H9 (cell line): Measurements from ENCODE around the gene LMNTD1. TPM values are rescaled to one million over a fixed set of nuclear protein-coding genes. Genes with fewer than 3 reads are reported as not detected.

Experiments
- DNase-seq: peaks from one replicate; pipeline ENCODE4 v3.0.0-alpha.2; 2017
- H2AFZ ChIP-seq: one replicate; pipeline ENCODE4 v1.6.1; 2013; ENCODE audit warnings: mild to moderate bottlenecking, low read length, control low read depth, moderate library complexity
- H2AK5ac ChIP-seq: 2 replicates; pipeline ENCODE4 v1.6.1; 2013; ENCODE audit warnings: low read length, control low read depth, mixed read lengths; ENCODE audit not compliant: insufficient read length
- H2BK120ac ChIP-seq: one replicate; pipeline ENCODE4 v1.6.1; 2013; ENCODE audit warnings: low read depth, mild to moderate bottlenecking, low read length, control low read depth, inconsistent platforms; ENCODE audit not compliant: poor library complexity, severe bottlenecking
- H2BK12ac ChIP-seq: 2 replicates; pipeline ENCODE4 v1.6.1; 2013; ENCODE audit warnings: low read length, control low read depth, mixed read lengths, low read depth; ENCODE audit not compliant: insufficient read length
- H2BK15ac ChIP-seq: 2 replicates; pipeline ENCODE4 v1.6.1; 2013; ENCODE audit warnings: low read depth, low read length, control low read depth
- H2BK20ac ChIP-seq: one replicate; pipeline ENCODE4 v1.6.1; 2013; ENCODE audit warnings: low read depth, mild to moderate bottlenecking, low read length, control low read depth, inconsistent platforms; ENCODE audit not compliant: poor library complexity, severe bottlenecking
- H2BK5ac ChIP-seq: 2 replicates; pipeline ENCODE4 v1.6.1; 2013; ENCODE audit warnings: low read length, control low read depth, mixed read lengths; ENCODE audit not compliant: insufficient read length
- H3K14ac ChIP-seq: 2 replicates; pipeline ENCODE4 v1.6.1; 2013; ENCODE audit warnings: low read length, control low read depth; ENCODE audit not compliant: insufficient read depth
- H3K18ac ChIP-seq: 2 replicates; pipeline ENCODE4 v1.6.1; 2013; ENCODE audit warnings: low read depth, mild to moderate bottlenecking, mixed read lengths, low read length, control low read depth; ENCODE audit not compliant: insufficient read length
- H3K23ac ChIP-seq: 2 replicates; pipeline ENCODE4 v1.6.1; 2013; ENCODE audit warnings: low read length, control low read depth, mixed read lengths, low read depth; ENCODE audit not compliant: insufficient read length
- H3K23me2 ChIP-seq: 2 replicates; pipeline ENCODE4 v1.6.1; 2013; ENCODE audit warnings: low read depth, mild to moderate bottlenecking, mixed read lengths, low read length, control low read depth; ENCODE audit not compliant: insufficient read length, poor library complexity, severe bottlenecking
- H3K27ac ChIP-seq: 2 replicates; pipeline ENCODE4 v1.5.1; 2013; ENCODE audit warnings: low read length, control low read depth, mixed read lengths, low read depth; ENCODE audit not compliant: insufficient read length
- H3K27me3 ChIP-seq: 2 replicates; pipeline ENCODE4 v1.6.1; 2013; ENCODE audit warnings: low read length, control low read depth, inconsistent platforms; ENCODE audit not compliant: insufficient read depth
- H3K4ac ChIP-seq: 2 replicates; pipeline ENCODE4 v1.6.1; 2013; ENCODE audit warnings: low read depth, mild to moderate bottlenecking, control low read depth, inconsistent platforms, low read length, moderate library complexity
- H3K4me1 ChIP-seq: 2 replicates; pipeline ENCODE4 v1.6.1; 2013; ENCODE audit warnings: low read length, control low read depth, inconsistent platforms; ENCODE audit not compliant: insufficient read depth
- H3K4me2 ChIP-seq: 2 replicates; pipeline ENCODE4 v1.6.1; 2013; ENCODE audit warnings: low read length, control low read depth, mixed read lengths; ENCODE audit not compliant: insufficient read length, insufficient read depth
- H3K56ac ChIP-seq: 2 replicates; pipeline ENCODE4 v1.6.1; 2013; ENCODE audit warnings: low read depth, mild to moderate bottlenecking, mixed read lengths, low read length, control low read depth; ENCODE audit not compliant: insufficient read length
- H3K79me1 ChIP-seq: 2 replicates; pipeline ENCODE4 v1.6.1; 2013; ENCODE audit warnings: low read depth, mild to moderate bottlenecking, moderate library complexity, low read length, control low read depth, inconsistent platforms; ENCODE audit not compliant: insufficient read depth, poor library complexity, severe bottlenecking
- H3K79me2 ChIP-seq: 2 replicates; pipeline ENCODE4 v1.6.1; 2013; ENCODE audit warnings: low read length, control low read depth, inconsistent platforms; ENCODE audit not compliant: insufficient read depth
- H3K9ac ChIP-seq: 2 replicates; pipeline ENCODE4 v1.6.1; 2013; ENCODE audit warnings: low read length, control low read depth, mixed read lengths; ENCODE audit not compliant: insufficient read length; ENCODE audit errors: extremely low read depth
- H3K9me3 ChIP-seq: one replicate; pipeline ENCODE4 v1.6.1; 2013; ENCODE audit warnings: low read depth, low read length, inconsistent platforms; ENCODE audit not compliant: control insufficient read depth
- H3T11ph ChIP-seq: one replicate; pipeline ENCODE4 v1.6.1; 2013; ENCODE audit warnings: mild to moderate bottlenecking, low read length, control low read depth, inconsistent platforms
- H4K20me1 ChIP-seq: one replicate; pipeline ENCODE4 v1.6.1; 2013; ENCODE audit not compliant: control insufficient read depth, insufficient read length, insufficient read depth
- H4K5ac ChIP-seq: 2 replicates; pipeline ENCODE4 v1.6.1; 2013; ENCODE audit warnings: low read depth, mild to moderate bottlenecking, mixed read lengths, low read length, control low read depth; ENCODE audit not compliant: insufficient read length
- H4K8ac ChIP-seq: replicated peaks from 2 replicates; pipeline ENCODE4 v1.6.1; 2013; ENCODE audit warnings: low read length, control low read depth, mixed read lengths, low read depth; ENCODE audit not compliant: insufficient read length
- H4K91ac ChIP-seq: 2 replicates; pipeline ENCODE4 v1.6.1; 2013; ENCODE audit warnings: low read depth, mild to moderate bottlenecking, moderate library complexity, mixed read lengths, low read length, control low read depth; ENCODE audit not compliant: insufficient read length
- H3K27ac Mint-ChIP-seq, 3 experiments: 2 replicates in 2 of 3; 3 replicates in 1 of 3; pipeline ENCODE4 v1.8.0; 2020 to 2021; ENCODE audit warnings: mixed read lengths in 3 of 3, mild to moderate bottlenecking in 1 of 3, moderate library complexity in 1 of 3
- H3K27me3 Mint-ChIP-seq: 2 replicates; pipeline ENCODE4 v1.8.0; 2021; ENCODE audit warnings: low read depth, mild to moderate bottlenecking, moderate library complexity, mixed read lengths
- H3K36me3 Mint-ChIP-seq, 3 experiments: 2 replicates in 2 of 3; 3 replicates in 1 of 3; pipeline ENCODE4 v1.8.0; 2020 to 2021; ENCODE audit warnings: low read depth in 3 of 3, mixed read lengths in 3 of 3; ENCODE audit not compliant: insufficient read depth in 1 of 3
- H3K4me1 Mint-ChIP-seq, 2 experiments: 2 replicates each; pipeline ENCODE4 v1.8.0; 2020; ENCODE audit warnings: mixed read lengths in 2 of 2
- H3K4me3 Mint-ChIP-seq, 2 experiments: 2 replicates in 1 of 2; 3 replicates in 1 of 2; pipeline ENCODE4 v1.8.0; 2020 to 2021; ENCODE audit warnings: mild to moderate bottlenecking in 2 of 2, mixed read lengths in 2 of 2, moderate library complexity in 1 of 2
- H3K9me3 Mint-ChIP-seq, 2 experiments: 2 replicates in 1 of 2; 3 replicates in 1 of 2; pipeline ENCODE4 v1.8.0; 2020; ENCODE audit warnings: mild to moderate bottlenecking in 2 of 2, mixed read lengths in 2 of 2, moderate library complexity in 1 of 2
- WGBS: extraction: QIAGEN DNeasy Blood & Tissue Kit; methylation state at CpG from one replicate; pipeline ENCODE4 v1.1.7; 2013; ENCODE audit warnings: missing lambda C conversion rate, low lambda C conversion rate, mixed read lengths; ENCODE audit not compliant: insufficient read length; ENCODE audit errors: extremely low coverage; 5-methylcytosine and 5-hydroxymethylcytosine counted together
- total RNA-seq: library from RNA; stranded (reverse); gene quantifications from 2 replicates; pipeline ENCODE4 v1.2.1, GENCODE V29; 2021
- TF ChIP-seq, protein P1 (sequence below): fragments of 200-600 bp; sonication (generic); conservative IDR thresholded peaks from 3 replicates; pipeline ENCODE4 v1.8.0; 2021; ENCODE audit warnings: antibody characterized with exemption, mild to moderate bottlenecking

Gene LMNTD1
- total RNA-seq, 1 experiment from 2014 or later, result not detected

DNA sequence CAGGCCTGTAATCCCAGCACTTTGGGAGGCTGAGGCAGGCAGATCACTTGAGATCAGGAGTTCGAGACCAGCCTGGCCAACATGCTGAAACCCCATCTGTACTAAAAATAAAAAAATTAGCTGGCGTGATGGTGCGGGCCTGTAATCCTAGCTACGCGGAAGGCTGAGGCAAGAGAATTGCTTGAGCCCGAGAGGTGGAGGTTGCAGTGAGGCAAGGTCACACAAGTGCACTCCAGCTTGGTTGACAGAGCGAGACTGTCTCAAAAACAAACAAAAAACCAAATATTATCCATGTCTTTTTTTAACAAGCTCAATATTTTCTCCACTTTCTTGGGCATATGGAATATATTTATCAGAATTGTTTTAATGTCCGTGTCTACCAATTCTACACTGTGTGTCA, 89.6 kb downstream of the LMNTD1 start:
- Histone ChIP-seq H2BK120ac (no peak overlapping the region), H3K14ac (no peak overlapping the region), H3K4me1 (no peaks in the 10 kb centered on the region), H3K79me2 (no peaks in the 10 kb centered on the region), H2AK5ac (no peak overlapping the region), H3K27ac (no peak overlapping the region), H2BK15ac (no peak overlapping the region), H4K20me1 (no peaks in the 10 kb centered on the region), H3K79me1 (no peaks in the 10 kb centered on the region), H3K56ac (no peak overlapping the region), H3K23me2 (no peaks in the 10 kb centered on the region), H4K91ac (no peak overlapping the region), H2BK12ac (no peak overlapping the region), H2AFZ (no peak overlapping the region), H2BK5ac (no peak overlapping the region), H3T11ph (no peak overlapping the region), H3K4ac (no peak overlapping the region), H2BK20ac (no peak overlapping the region), H4K5ac (no peak overlapping the region), H4K8ac (no peak overlapping the region), H3K27me3 (no peaks in the 10 kb centered on the region), H3K9ac (no peak overlapping the region), H3K23ac (no peak overlapping the region), H3K9me3 (no peaks in the 10 kb centered on the region), H3K4me2 (no peak overlapping the region), H3K18ac (no peak overlapping the region)
- no peaks in the 10 kb centered on the region for H3K27me3 Mint-ChIP-seq
- peaks cover 4 to 5% of the 10 kb centered on the region in 2 experiments for H3K9me3 Mint-ChIP-seq
- TF ChIP-seq, protein P1, sequence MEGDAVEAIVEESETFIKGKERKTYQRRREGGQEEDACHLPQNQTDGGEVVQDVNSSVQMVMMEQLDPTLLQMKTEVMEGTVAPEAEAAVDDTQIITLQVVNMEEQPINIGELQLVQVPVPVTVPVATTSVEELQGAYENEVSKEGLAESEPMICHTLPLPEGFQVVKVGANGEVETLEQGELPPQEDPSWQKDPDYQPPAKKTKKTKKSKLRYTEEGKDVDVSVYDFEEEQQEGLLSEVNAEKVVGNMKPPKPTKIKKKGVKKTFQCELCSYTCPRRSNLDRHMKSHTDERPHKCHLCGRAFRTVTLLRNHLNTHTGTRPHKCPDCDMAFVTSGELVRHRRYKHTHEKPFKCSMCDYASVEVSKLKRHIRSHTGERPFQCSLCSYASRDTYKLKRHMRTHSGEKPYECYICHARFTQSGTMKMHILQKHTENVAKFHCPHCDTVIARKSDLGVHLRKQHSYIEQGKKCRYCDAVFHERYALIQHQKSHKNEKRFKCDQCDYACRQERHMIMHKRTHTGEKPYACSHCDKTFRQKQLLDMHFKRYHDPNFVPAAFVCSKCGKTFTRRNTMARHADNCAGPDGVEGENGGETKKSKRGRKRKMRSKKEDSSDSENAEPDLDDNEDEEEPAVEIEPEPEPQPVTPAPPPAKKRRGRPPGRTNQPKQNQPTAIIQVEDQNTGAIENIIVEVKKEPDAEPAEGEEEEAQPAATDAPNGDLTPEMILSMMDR, result no peak
- WGBS, result no CpG with 5 or more reads among the region's 8 CpGs
- no peak overlapping the region for H3K27ac Mint-ChIP-seq
- H3K4me3 Mint-ChIP-seq, result no peak overlapping the region
- H3K36me3 Mint-ChIP-seq, result peaks cover 0 to 5% (median 2%) of the 10 kb centered on the region in 3 experiments; a peak in 4 of 7 replicates
- no peaks in the 10 kb centered on the region for H3K4me1 Mint-ChIP-seq
- DNase-seq, result no peak
